Stimulated activated naive B cell treated with anti-CD40 and anti-IgM and Interleukin-4, amounts not matched to agents 10 μg/mL and 1 μg/mL and 100 μg/mL, for 72 hours (primary cell): ENCODE data around the gene GFPT1.
"Not testable (repeated sequence)": the region's sequence is repeated elsewhere in the genome, so short reads cannot be mapped to it uniquely, and the experiment has no call there.

ENCODE experiments used
- ATAC-seq, 2 donors: fragments of 150-1000 bp; cut with Tn5 transposase; replicated peaks; 2 replicates each; pipeline ENCODE4 v1.10.0; 2021; ENCODE audit warnings: moderate library complexity in 1 of 2
- DNase-seq: peaks from one replicate; pipeline ENCODE4 v3.0.0; 2021
- H3K27ac Mint-ChIP-seq: one replicate; pipeline ENCODE4 v1.8.0; 2022; ENCODE audit warnings: mild to moderate bottlenecking, mixed read lengths
- H3K27me3 Mint-ChIP-seq, 2 donors: one replicate each; pipeline ENCODE4 v1.8.0; 2022; ENCODE audit warnings: mixed read lengths in 2 of 2
- H3K36me3 Mint-ChIP-seq, 2 donors: one replicate each; pipeline ENCODE4 v1.8.0; 2022; ENCODE audit warnings: mixed read lengths in 2 of 2, mild to moderate bottlenecking in 1 of 2
- H3K4me1 Mint-ChIP-seq, 2 donors: one replicate each; pipeline ENCODE4 v1.8.0; 2022; ENCODE audit warnings: mixed read lengths in 2 of 2, mild to moderate bottlenecking in 1 of 2
- H3K4me3 Mint-ChIP-seq, 2 donors: one replicate each; pipeline ENCODE4 v1.8.0; 2022; ENCODE audit warnings: mild to moderate bottlenecking in 2 of 2, mixed read lengths in 2 of 2, moderate library complexity in 1 of 2
- H3K9me3 Mint-ChIP-seq, 2 donors: one replicate each; pipeline ENCODE4 v1.8.0; 2022; ENCODE audit warnings: mixed read lengths in 2 of 2, mild to moderate bottlenecking in 1 of 2

The GFPT1 gene

DNA sequence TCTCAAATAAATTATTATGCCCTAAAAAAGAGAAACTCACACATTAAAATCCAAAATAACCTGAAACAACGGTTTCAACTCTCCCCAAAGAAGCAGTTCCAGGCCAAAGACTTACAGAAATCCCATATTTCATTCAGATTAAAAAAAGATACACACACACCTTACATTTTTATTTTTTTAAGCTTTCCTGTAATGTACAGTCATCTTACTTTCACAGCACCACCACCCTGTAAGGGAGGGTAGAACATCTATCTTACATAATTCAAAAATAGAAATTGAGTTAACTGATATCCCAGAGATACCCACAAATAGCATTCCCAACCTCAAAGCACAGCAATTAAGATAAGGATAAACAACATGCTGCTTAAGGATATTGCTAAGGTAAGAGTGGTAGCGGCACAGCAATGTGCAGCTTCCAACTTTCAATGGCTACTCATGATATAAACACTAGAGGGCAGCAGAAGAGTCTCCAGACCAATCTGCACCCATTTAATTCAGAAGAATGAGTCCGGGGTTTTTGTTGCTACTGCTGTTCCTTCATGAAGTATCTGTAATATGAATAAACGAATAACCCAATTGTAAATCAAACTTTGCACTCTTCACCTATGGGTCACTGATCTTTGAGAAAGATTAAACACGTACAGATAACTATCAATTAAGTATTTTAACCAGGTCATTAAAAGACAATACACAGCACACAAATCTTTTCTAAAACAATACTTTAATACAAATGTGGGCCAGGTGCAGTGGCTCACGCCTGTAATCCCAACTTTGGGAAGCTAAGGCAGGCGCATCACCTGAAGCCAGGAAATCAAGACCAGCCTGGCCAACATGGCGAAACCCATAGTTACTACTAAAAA lies 11.3 kb downstream of the GFPT1 start:
- no peaks in the 10 kb centered on the region for H3K27me3 Mint-ChIP-seq
- DNase-seq (no peak), ATAC-seq (peak; percentile 70)
- H3K4me3 Mint-ChIP-seq = no peak overlapping the region
- no peak overlapping the region for H3K27ac Mint-ChIP-seq
- peaks cover 12 to 26% of the 10 kb centered on the region in 2 donors for H3K4me1 Mint-ChIP-seq
- no peaks in the 10 kb centered on the region for H3K9me3 Mint-ChIP-seq
- peaks cover 12 to 30% of the 10 kb centered on the region in 2 donors for H3K36me3 Mint-ChIP-seq

- Mint-ChIP-seq H3K4me1 (peaks cover 7 to 21% of the 10 kb centered on the region in 2 donors), H3K4me3 (no peak overlapping the region), H3K27me3 (no peaks in the 10 kb centered on the region), H3K36me3 (peaks cover 23 to 41% of the 10 kb centered on the region in 2 donors), H3K27ac (no peak overlapping the region), H3K9me3 (no peaks in the 10 kb centered on the region)
- no peak for ATAC-seq
- no peak for DNase-seq
These were observed 14.3 kb downstream of the GFPT1 start for GRCh38 chr2:69372767-69373166.

DNA sequence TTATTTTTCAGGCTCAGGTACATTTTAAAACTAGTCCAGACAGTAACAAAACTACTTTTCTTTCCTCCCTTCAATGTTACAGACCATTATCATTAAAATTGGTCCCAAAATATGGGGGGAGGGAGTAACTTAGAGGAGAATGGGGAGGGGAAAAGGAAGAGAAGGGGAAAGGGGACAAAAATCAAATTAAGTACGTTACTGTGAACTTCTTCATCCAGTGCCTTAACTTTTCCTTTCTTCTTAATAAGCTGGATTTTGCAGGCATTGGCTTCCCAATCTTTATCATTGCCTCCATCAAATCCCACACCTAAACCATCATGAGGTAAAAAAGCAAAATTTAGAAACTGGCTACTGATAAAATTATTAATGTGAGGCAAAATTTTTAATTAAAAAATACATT lies 17.2 kb downstream of the GFPT1 start:
- no peaks in the 10 kb centered on the region for H3K9me3 Mint-ChIP-seq
- ATAC-seq (no peak), DNase-seq (no peak)
- H3K4me3 Mint-ChIP-seq = no peak overlapping the region
- H3K4me1 Mint-ChIP-seq = peaks cover 0 to 5% of the 10 kb centered on the region in 2 donors
- no peak overlapping the region for H3K27ac Mint-ChIP-seq
- H3K27me3 Mint-ChIP-seq = no peaks in the 10 kb centered on the region
- peaks cover 27 to 51% of the 10 kb centered on the region in 2 donors for H3K36me3 Mint-ChIP-seq

DNA sequence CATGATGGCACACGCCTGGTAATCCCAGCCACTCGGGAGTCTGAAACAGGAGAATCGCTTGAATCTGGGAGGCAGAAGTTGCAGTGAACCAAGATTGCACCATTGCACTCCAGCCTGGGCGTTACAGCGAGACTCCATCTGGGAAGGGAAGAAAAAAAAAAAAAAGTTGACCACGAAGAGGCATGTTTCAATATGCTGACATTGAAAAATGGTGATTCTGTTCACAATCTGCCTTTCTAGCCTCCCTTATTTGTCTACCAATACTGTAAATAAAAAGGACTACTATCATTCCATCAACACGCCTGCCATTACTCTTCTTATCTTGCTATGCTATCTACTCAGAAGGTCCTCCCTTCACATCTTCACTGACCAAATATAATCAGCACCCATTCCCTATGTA lies 18.4 kb downstream of the GFPT1 start:
- ATAC-seq = no peak
- Mint-ChIP-seq H3K27ac (no peak overlapping the region), H3K36me3 (peaks cover 27 to 51% of the 10 kb centered on the region in 2 donors), H3K4me3 (no peak overlapping the region), H3K9me3 (no peaks in the 10 kb centered on the region), H3K4me1 (peaks cover 0 to 5% of the 10 kb centered on the region in 2 donors), H3K27me3 (no peaks in the 10 kb centered on the region)
- no peak for DNase-seq

GRCh38 chr2:69359371-69359770 lies 27.7 kb downstream of the GFPT1 start:
- no peaks in the 10 kb centered on the region for H3K9me3 Mint-ChIP-seq
- no peak for ATAC-seq
- DNase-seq = no peak
- H3K27ac Mint-ChIP-seq = no peak overlapping the region
- no peaks in the 10 kb centered on the region for H3K27me3 Mint-ChIP-seq
- peaks cover 19 to 31% of the 10 kb centered on the region in 2 donors for H3K36me3 Mint-ChIP-seq
- no peak overlapping the region for H3K4me3 Mint-ChIP-seq
- H3K4me1 Mint-ChIP-seq = no peaks in the 10 kb centered on the region

DNA sequence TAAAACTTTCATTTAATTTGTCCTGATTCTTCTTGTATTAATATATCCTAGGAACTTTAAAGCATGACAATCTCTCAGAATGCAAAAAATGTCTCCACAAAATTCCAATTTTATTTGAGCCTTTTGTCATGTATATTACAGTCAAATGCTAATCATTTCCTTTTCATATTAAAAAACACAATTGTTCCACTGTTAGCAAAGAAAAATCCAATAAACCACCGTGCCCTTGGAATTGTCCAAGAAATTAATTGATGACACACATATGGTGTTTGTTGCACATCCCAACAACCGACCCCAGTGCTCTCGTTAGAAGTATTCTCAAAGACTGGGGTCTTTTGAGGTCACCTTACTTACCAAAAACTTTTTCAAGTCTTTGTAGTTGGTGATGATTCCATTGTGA lies 28.1 kb downstream of the GFPT1 start:
- Mint-ChIP-seq H3K36me3 (peaks cover 24 to 36% of the 10 kb centered on the region in 2 donors), H3K27me3 (no peaks in the 10 kb centered on the region), H3K9me3 (no peaks in the 10 kb centered on the region), H3K4me3 (no peak overlapping the region), H3K4me1 (no peaks in the 10 kb centered on the region), H3K27ac (no peak overlapping the region)
- DNase-seq (no peak), ATAC-seq (no peak)

DNA sequence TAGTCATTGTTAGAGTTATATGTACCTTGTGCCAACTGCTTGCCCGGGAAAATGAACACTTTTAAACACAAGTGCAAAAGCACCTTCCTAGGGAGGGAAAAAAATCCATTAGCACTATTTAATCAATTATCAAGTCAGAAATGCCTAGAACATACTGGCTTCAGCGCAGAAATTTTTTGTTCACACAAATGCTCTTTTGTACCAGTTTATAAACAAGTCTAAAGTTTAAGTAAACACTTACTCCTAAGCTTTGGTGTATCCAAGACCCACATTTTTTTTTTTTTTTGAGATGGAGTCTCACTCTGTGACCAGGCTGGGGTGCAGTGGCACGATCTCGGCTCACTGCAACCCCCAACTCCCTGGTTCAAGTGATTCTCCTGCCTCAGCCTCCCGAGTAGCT lies 30.6 kb downstream of the GFPT1 start:
- Mint-ChIP-seq H3K4me3 (no peak overlapping the region), H3K36me3 (peaks cover 29 to 38% of the 10 kb centered on the region in 2 donors), H3K9me3 (no peaks in the 10 kb centered on the region), H3K27me3 (no peaks in the 10 kb centered on the region), H3K27ac (no peak overlapping the region), H3K4me1 (no peaks in the 10 kb centered on the region)
- DNase-seq (no peak), ATAC-seq (no peak)

GRCh38 chr2:69354976-69355375 lies 32.1 kb downstream of the GFPT1 start:
- DNase-seq, H3K9me3 Mint-ChIP-seq, H3K27me3 Mint-ChIP-seq, ATAC-seq, H3K4me3 Mint-ChIP-seq, H3K27ac Mint-ChIP-seq, H3K4me1 Mint-ChIP-seq: not testable (repeated sequence)
- H3K36me3 Mint-ChIP-seq = peaks cover 31 to 35% of the 10 kb centered on the region in 2 donors

DNA sequence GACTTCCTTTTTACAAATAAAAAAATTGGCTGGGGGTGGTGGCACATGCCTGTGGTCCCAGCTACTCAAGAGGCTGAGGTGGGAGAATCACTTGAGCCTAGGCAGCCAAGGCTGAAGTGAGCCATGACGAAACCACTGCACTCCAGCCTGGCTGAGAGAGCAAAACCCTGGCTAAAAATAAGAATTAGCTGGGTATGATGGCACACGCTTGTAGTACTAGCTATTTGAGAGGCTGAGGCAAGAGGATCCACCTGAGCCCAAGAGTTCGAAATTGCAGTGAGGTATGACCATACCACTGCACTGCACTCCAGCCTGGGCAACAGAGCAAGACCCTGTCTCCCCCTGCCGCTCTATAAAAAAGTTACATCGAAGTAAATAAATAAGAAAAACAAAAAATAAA lies 33.7 kb downstream of the GFPT1 start:
- peaks cover 36 to 39% of the 10 kb centered on the region in 2 donors for H3K36me3 Mint-ChIP-seq

GRCh38 chr2:69348781-69349180 lies 38.2 kb downstream of the GFPT1 start:
- no peaks in the 10 kb centered on the region for H3K27me3 Mint-ChIP-seq
- H3K9me3 Mint-ChIP-seq = no peaks in the 10 kb centered on the region
- no peaks in the 10 kb centered on the region for H3K4me1 Mint-ChIP-seq
- H3K27ac Mint-ChIP-seq = no peak overlapping the region
- no peak for ATAC-seq
- no peak for DNase-seq
- H3K36me3 Mint-ChIP-seq = peaks cover 27 to 39% of the 10 kb centered on the region in 2 donors
- no peak overlapping the region for H3K4me3 Mint-ChIP-seq

More for the DNA sequence above, 33.7 kb downstream of the GFPT1 start:
- DNase-seq (no peak), ATAC-seq (no peak)
- Mint-ChIP-seq H3K4me3 (no peak overlapping the region), H3K27ac (no peak overlapping the region), H3K9me3 (no peaks in the 10 kb centered on the region), H3K27me3 (no peaks in the 10 kb centered on the region), H3K4me1 (no peaks in the 10 kb centered on the region)

DNA sequence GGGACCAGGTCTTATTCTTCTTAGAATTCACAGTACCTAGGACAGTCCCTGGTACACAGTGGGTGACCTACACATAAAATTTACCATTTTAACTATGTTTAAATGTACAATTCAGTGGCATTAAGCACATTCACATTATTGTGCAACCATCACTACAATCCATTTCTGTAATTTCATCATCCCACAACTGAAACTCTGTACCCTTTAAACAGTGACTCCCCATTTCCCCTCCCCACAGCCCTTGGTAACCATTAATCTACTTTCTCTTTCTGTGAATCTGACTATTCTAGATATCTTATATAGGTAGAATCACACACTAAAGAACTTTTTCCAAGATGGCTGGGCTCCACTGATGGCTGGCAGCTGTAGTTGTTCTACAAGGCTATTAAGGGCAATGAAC lies 41.6 kb downstream of the GFPT1 start:
- no peak for DNase-seq
- H3K9me3 Mint-ChIP-seq = no peaks in the 10 kb centered on the region
- H3K4me1 Mint-ChIP-seq = no peaks in the 10 kb centered on the region
- H3K27ac Mint-ChIP-seq = no peak overlapping the region
- H3K36me3 Mint-ChIP-seq = peaks cover 36 to 56% of the 10 kb centered on the region in 2 donors
- H3K27me3 Mint-ChIP-seq = no peaks in the 10 kb centered on the region
- H3K4me3 Mint-ChIP-seq = no peak overlapping the region
- peak in 1 of 2 donors; percentile 33 for ATAC-seq

GRCh38 chr2:69344305-69344704 lies 42.7 kb downstream of the GFPT1 start:
- DNase-seq = no peak
- ATAC-seq = no peak
- Mint-ChIP-seq H3K36me3 (peaks cover 37 to 60% of the 10 kb centered on the region in 2 donors), H3K4me3 (no peak overlapping the region), H3K27me3 (no peaks in the 10 kb centered on the region), H3K4me1 (no peaks in the 10 kb centered on the region), H3K9me3 (no peaks in the 10 kb centered on the region), H3K27ac (no peak overlapping the region)

- DNase-seq = no peak
- no peak overlapping the region for H3K4me3 Mint-ChIP-seq
- no peak for ATAC-seq
- no peak overlapping the region for H3K27ac Mint-ChIP-seq
- no peaks in the 10 kb centered on the region for H3K4me1 Mint-ChIP-seq
- H3K27me3 Mint-ChIP-seq = no peaks in the 10 kb centered on the region
- H3K9me3 Mint-ChIP-seq = no peaks in the 10 kb centered on the region
- H3K36me3 Mint-ChIP-seq = peaks cover 46 to 67% of the 10 kb centered on the region in 2 donors
These were observed 46.8 kb downstream of the GFPT1 start for GRCh38 chr2:69340101-69340775.

GRCh38 chr2:69335311-69335710 lies 51.7 kb downstream of the GFPT1 start:
- Mint-ChIP-seq H3K4me3 (no peak overlapping the region), H3K4me1 (no peaks in the 10 kb centered on the region)

GRCh38 chr2:69333352-69333751 lies 53.7 kb downstream of the GFPT1 start:
- peaks cover 42 to 43% of the 10 kb centered on the region in 2 donors for H3K36me3 Mint-ChIP-seq
- H3K4me1 Mint-ChIP-seq = no peaks in the 10 kb centered on the region
- H3K27me3 Mint-ChIP-seq = no peaks in the 10 kb centered on the region
- no peak overlapping the region for H3K4me3 Mint-ChIP-seq
- no peak overlapping the region for H3K27ac Mint-ChIP-seq
- H3K9me3 Mint-ChIP-seq = no peaks in the 10 kb centered on the region
- DNase-seq (no peak), ATAC-seq (no peak)

More at GRCh38 chr2:69335311-69335710, 51.7 kb downstream of the GFPT1 start:
- H3K9me3 Mint-ChIP-seq = no peaks in the 10 kb centered on the region
- no peak overlapping the region for H3K27ac Mint-ChIP-seq
- DNase-seq (no peak), ATAC-seq (no peak)
- H3K36me3 Mint-ChIP-seq = peaks cover 39 to 48% of the 10 kb centered on the region in 2 donors
- no peaks in the 10 kb centered on the region for H3K27me3 Mint-ChIP-seq
